ENCODE data around the gene NDUFS6.
"Not testable (repeated sequence)": the region's sequence is repeated elsewhere in the genome, so short reads cannot be mapped to it uniquely, and the experiment has no call there.

The NDUFS6 gene

DNA sequence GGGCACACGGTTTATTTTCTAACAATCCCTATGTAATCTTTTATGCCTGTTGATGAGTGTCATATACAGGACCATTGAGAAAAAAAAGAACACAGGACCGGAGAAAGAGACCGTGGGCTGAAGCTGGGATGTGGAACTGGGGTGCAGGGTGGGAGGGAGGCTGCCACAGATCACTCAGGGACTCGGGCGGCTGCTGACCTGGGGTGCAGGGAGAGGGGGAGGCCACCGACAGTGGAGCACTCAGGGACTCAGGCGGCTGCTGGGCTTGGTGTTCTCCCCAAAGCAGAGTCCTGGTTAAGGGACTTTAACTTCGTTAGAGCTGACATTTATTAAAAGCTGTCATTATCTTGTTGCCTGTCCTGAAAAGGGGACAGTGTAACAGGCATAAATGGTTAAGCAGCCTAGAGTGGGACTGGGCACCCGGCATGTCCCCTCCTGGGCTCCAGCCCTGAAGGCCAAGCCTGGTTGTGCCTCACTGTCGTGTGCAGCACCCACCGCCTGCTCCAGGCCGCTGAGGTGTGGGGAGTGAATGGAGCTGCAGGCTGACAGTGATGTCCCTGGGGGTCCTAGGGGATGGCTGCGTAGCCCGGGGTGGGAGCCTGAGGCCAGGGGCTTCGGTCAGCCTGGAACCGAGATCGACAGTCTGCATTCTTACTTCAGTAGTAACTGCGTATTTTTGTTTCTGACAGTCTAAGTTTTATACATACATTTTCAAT lies 14.0 kb downstream of the NDUFS6 start:
- DNase-seq: no peak

DNA sequence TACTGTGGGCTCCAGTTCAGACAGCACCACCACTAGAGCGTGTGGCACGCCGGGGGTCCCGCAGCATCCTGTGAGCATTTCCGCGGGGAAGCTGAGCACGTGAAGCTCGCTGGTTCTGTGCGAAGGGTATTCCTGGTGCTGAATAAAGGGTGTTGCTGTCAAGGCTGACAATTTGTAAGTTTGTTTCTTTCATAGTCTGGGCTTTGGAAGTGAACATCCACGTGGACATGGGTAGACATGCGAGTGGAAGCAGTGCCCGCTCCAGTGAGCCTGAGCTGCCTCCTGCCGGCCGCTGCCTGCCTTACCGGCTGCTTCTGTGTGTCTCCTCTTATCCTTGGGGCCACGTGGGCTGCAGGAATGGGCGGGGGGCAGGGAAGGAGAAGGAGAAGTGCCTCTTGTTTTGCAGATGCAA lies 14.7 kb downstream of the NDUFS6 start:
- DNase-seq: no peak

DNA sequence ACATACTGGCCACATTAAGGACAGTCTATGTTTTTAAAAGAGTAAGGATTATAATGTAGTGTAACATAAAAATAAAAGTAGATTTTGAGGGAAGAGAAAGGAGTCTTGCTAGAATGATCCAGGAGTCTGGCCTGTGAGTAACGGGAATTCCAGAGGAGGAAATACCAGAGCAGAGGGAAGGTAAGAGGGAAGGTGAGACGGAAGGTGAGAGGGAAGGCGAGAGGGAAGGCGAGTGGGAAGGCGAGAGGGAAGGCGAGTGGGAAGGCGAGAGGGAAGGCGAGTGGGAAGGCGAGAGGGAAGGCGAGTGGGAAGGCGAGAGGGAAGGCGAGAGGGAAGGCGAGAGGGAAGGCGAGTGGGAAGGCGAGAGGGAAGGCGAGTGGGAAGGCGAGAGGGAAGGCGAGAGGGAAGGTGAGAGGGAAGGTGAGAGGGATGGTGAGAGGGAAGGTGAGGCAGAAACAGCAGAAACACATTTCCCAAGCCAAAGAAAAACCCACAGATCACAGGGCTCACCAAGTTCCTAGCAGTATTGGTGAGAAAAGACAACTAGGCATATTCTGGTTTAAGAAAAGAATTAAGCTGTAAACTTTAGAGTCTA lies 15.4 kb downstream of the NDUFS6 start:
- DNase-seq: not testable (repeated sequence)

DNA sequence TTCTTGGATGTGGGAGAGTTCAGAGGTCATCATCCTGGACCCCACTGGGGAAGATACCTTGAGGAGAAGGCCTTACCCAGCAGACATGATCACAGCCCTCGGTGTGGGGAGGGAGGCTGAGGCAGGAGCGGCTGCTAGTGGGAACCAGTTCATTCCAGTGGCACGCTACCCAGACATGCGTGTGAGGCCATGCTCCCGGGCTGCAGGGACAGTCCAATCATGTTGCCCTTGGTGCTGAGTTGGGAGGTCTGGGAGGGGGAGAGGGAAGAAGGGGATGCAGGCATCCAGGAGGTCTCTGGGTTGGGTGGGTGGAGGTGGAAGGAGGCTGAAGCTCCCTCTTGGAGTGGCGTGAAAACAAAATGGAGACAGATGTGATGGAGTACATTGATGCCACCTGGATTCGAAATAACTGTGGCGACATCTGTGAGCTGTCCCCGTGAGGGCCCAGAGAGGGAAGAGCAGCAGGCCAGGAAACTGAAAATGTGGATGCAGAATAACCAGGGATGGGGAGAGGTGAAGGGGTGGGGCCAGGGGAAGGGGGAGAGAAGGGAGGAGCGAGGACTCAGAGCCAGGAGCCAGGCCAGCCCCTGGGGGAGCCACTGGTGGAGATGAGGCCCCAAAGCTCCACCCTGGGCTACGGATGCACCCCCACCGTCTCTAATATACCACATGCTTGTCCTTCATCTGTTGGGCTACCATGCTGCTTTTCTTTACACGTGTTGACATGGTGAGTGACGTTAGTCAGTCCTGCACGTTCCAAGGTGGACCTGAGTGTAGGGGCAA lies 16.2 kb downstream of the NDUFS6 start:
- DNase-seq: no peak

DNA sequence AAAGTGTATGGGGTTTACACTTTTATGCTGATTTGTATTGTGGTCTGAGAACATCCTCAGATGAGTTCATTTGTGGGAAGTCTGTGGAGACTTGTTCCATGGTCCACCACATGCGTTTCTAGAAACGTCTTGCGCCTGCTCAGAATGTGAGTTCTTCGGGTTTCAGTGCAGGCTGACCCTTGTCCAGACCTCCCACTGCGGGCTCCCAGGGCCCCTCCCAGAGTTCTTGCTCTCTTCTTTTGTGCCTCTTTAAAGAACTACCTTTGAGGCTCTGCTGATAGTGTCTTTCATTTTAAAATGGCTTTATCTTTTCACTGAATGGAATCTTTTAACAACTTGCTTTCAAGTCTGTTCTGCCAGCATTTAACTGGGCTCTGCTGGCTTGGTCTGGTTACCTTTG lies 17.6 kb downstream of the NDUFS6 start:
- no peak for DNase-seq

DNA sequence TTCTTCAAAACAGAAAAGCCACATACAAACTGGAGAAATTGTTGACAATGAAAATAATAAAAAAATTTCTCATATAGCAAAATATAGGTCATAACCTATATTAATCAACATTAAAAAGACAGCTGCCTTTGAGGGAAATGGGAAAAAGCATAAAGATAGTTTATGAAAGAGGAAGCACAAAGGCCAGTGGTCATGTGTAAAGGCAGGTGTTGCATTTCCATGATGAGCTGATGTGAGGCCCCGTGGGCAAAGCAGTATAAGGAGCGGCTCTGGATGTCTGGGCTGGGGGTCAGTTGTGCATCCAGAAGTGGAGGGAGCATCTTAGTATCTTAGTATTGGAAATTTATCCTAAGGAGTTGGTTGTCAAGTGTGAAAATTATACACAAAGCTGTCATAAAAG lies 18.3 kb downstream of the NDUFS6 start:
- DNase-seq: no peak

DNA sequence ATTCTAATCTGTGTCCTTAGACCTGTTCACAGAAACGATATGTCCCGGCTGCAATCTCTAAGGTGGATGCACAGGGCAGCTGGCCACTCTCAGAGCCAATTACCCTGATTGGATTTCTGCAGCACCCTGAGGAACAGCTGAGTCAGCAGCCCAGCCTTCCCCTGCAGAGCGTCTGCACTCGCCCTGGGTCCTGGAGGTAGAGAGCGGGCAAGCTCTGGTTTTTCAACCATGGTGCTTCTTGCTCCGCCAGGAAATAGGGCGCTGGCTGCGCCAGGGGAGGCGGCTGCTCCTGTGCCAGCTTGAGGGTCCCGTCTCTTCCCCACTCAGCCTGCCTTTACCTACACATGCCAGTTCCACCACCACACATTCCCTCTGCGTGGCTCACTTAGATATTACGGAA lies 19.2 kb downstream of the NDUFS6 start:
- no peak for DNase-seq

DNA sequence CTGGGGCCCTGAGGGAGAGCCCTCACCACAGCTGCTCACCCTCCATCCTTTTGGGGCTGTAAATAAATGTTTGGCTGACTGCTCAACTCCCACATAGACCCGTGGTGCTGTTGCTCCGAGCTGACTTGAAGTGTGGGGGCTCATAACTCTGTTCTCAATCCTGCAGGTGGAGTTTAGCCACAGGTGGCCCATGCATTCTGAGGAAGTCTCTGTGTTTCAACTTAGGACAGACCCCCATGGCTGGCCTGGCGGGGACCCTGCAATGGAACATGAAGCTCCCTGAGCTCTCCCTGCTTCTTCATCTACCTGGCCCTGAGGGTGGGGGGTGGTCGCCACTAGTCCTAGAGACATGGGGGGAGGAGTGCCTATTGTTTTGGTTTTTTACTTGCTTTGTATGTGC lies 19.7 kb downstream of the NDUFS6 start:
- no peak for DNase-seq

DNA sequence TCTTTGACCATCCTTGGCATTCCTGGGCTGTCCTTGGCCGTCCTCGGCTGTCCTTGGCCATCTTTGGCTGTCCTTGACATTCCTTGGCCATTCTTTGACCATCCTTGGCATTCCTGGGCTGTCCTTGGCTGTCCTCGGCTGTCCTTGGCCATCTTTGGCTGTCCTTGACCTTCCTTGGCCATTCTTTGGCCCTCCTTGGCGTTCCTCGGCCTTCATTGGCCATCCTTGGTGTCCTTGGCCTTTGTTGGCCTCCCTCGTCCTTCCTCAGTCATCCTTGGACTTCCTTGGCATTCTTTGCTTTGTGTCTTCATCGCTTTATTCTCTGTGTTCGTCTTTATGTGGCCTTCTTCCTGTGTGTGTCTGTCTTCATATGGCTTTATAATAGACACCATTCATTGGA lies 20.7 kb downstream of the NDUFS6 start:
- no peak for DNase-seq

DNA sequence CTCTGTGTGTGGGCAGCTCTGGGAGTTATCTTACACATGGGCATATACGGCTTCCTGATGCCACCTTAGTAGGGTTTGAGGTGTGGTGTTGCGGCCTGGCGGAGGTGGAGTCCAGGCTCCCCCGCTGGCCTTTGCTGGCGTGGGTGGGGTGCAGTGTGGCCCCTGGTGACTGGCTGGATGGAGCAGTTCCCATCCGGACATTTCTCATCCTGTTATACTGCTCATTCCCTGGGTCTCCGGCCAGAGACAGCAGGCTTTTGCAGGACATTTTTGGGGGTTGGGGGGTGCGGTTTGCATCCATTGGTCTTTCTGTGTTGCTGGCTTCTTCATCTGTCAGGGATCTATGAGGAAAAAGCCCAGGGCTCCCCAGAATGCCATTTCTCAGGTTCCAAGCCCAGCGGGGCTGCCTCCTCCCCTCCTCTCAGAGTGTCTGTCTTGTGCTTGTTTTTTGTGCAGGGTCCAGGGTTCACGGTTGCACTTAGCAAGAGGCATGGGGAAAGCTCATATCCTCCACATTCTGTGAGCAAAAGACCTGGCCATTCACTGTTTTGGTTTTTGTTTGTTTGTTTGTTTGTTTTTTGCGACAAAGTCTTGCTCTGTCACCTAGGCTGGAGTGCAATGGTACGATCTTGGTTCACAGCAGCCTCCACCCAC lies 22.3 kb downstream of the NDUFS6 start:
- no peak for DNase-seq

DNA sequence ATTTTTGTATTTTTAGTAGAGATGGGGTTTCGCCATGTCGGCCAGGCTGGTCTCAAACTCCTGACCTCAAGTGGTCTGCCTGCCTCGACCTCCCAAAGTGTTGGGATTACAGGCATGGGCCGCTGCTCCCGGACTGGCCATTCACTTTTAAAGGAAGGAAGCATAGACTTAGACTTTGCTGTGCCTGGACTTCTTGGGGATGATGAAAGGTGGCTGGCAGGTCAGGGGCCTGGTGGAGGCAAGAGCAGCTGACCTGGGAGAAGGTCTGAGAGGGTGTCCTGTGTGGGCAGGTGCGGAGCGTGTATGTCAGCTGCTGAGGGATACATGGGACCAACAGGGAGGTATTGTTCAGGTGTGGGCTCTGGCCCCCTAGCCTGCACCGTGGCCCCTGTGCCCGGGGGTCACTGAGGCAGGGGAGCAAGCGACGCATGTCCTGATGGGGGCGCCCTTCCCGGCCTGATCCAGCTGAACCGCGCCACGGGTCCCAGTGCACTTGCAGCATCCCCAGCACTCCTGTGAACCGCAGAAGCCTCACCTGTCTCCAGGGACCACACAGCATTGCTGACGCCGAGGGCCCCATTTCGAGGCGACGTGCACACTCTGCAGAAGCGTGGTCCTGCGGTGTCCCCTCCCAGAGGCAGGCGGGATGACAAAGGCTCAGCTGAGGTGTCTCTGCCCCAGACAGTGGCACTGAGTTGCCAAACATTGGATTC lies 23.1 kb downstream of the NDUFS6 start:
- no peak for DNase-seq

DNA sequence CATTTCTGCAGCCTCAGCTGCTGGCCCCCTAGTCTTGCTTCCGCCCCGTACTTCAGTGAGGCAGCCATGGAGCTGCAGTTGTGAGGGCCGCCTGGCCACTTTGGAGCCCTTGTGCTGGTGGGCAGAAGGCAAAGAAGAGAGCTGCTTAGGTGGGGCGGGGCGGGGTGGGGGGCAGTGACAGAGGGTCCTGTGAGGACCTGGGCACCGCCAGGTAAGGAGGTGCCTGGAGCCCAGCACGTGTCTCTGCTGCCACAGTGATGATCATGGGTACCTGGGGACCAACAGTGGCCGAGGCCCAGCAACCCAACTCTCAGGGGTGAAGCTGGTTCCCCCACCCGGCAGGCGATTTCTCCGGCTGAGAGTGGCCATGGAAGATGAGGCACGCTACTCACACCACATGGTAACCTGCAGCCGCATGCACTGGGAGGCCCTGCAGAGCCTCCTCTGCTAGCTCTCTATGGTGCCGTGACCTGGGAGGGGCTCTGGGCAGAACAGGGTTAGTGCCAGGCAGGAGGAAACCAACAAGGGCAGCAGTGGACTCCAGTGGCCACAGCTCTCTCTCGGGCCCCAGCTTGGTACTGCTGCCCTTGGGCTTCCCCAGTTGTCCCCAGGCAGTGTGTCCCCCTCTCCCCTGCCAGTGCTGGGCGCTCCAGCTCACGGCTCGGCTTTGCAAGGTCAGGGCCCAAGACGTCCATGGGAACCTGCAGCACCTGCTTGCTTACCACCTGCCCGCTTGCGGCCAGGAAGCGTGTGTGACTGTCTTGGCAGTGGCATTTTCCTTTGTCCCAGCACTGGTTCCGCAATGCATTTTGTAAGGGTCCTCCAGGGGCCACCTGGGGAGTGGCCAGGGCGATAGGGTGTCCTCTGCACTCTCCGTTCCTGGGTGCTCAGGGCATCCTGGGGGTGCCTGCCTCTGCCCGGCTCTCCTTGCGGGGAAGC lies 24.0 kb downstream of the NDUFS6 start:
- DNase-seq: no peak

DNA sequence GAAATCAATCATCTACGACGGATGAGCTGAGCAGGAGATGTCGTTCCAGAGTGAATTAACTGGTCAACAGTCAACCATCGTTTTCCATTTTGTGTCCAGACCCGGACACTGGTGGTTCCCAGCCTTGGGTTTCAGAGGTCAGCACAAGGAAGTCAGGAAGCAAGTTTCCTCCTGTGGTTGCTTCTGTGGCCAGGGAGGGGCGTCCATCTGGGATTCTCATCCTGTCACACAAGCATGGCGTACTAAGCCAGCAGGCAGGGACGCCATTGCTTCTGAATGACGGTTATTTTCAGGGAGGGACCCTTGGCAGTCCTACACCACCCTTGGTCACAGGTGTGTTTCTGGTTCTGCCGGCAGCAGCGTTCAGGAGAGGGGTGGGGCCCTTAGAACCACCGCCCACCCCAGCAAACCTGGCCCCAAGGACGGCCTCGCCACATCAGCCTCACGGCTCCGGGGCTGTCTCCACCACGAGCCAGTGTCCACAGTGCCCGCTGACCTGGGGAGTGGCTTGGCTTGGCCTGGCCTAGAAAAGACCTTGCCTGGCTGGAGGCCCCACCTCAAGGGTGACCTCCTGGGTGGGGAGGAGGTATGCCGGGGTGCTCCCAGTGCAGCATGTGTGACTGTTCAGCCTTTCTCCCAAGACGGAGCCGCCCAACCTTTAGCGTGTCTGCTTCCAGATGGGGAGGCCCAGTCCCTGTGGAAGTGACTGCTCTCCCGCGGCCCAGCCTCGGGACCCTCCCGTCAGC lies 25.2 kb downstream of the NDUFS6 start:
- DNase-seq: no peak

DNA sequence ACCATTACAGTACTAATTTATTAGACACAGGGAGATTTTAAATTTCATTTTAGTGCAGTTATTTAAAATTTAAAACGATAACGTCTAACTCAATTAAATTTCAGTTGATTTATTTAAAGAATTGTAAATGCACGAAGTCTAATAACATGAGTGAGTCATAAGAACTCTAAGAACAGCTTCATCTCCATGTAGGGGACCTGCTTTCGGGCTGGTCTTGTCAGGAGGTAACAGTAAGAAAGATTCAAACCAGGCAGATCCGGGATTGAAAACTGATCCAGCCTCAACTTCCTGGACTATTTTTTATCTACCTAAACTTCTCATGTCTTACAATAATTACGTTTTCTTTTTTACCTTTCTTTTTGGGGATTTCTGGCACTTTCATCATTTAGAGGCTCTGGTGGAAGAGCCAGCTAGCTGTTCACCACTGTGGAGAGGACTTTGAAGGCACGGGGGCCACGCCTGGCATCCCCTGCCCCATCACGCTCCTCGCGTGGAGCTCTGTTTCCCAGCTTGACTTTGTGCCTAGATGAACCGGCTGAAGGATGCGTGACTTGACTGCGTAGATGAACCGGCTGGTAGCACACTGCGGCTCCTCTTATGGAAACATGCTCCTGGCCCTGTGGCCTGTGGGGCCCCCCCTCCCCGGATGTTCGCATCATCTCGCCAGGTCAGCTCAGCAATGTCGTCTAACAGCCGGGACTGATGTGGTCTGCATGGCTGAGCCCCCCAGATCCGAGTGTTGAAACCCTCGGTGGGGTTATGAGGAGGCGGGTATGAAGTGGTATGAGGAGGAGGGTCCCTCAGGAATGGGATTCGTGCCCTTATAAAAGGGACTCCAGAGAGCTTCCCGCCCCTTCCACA lies 26.0 kb downstream of the NDUFS6 start:
- DNase-seq: no peak

DNA sequence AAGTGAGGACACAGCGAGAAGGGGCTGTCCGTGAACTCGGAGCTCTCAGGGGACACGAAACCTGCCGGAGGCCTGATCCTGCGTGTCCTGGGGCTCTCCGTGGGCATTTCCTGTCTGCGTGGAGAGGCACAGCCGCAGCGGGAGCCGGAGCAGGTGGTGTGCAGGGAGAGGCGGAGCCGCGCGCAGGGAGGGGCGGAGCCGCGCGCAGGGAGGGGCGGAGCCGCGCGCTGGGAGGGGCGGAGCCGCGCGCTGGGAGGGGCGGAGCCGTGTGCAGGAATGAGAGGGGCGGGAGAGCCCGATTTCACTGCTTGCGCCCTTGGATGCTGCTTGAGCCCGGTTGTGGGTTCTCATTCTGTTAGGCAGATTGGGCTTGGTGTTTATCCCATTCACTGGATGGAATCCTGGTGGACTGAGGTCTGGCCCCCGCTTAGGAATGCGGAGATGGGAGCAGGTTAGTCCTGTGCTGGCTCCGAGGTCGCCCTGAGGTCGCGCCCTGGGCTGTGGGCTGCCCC lies 26.7 kb downstream of the NDUFS6 start:
- DNase-seq: no peak

DNA sequence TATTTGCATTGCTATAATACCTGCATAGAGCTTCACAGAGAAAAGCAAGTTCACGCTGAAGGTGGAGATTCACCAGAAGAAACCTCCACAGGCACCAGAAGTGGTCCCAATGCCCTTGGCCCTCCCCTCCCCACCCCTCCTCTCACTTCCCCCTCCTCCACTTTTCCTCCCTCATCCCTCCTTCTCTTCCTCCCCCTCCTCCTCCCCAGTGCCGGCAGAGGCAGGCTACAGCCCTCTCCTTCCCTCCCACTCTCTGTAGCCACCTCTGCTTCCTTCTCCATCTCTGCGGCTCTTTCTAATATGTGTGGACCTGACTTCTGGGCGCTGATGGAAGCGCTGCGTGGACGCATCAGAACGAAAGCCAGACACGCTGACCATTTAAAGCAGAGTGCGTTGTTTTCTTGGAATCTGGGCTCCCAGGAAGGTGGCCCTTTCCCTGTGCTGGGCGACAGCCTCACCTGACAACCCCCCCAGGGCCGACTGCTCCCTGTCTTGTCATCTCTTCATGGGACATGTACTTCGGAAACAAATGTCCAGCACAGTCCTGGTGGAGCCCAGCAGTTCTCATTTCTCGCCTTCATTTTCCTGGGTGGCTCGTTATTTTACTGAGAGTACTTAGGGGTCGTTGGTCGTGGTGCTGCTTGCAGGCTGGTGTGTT lies 29.5 kb downstream of the NDUFS6 start:
- no peak for DNase-seq

DNA sequence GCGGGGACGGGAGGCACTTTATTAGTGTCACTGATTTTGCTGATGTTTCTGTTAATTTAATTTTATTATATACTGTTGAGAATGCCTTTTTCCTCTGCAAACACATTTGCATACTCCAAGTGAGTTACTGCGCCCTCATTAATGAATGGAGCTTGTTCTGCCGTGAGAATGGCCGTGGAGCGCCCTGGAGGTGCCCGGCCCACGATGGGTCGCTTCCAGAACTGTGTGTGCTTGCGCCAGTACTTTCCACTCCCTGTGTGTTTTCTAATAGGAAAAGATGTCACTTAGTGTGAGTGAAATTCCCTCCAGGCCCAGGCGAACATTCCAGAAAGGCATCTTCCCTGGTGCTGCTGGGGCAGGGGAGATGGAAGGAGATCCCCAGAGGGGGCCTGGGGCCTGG lies 30.1 kb downstream of the NDUFS6 start:
- no peak for DNase-seq

DNA sequence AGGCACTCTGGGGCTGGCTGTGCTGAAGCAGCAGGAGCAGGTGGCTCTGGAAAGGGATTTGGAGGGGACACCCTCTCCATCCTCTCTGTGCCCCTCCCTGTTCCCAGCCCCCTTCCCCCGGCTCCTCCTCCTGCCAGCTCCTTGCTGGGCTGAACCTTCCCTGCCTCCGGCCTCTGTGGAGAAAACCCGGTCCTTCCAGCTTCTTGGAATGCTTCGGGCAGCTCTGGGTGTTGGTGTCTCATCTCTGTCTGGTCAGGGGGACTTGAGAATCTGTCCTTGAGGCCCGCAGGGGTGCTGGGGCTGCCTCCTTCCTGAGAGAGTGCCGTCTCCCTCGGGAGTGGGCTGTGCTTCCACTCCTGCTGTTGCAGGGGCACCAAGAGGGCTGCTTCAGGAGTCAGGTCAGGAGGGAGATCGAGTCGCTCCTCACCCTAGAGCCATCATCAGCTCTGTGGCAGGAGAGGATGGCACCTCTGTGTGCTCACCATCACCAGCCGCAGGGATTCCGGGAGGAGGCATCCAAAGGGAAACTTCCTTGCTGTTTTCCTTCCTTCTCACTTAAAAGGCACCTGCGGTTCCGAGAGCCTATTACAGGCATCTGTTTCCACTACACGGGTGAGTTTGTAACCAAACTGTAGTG lies 30.6 kb downstream of the NDUFS6 start:
- DNase-seq: no peak
